Kidney (tissue), 14 donors: ENCODE results near the gene FLNA. TPM values are rescaled to one million over a fixed set of nuclear protein-coding genes. Genes with fewer than 3 reads are reported as not detected.

Source experiments
- DNase-seq, 5 donors: peaks; one replicate each; pipeline ENCODE4 v3.0.0-alpha.2; 2013 to 2020
- FAIRE-seq: peaks from 2 replicates; lab custom pipeline; 2012; peaks lifted over from hg19 to GRCh38; lab: Jason Lieb, UNC
- H3K27ac ChIP-seq, 2 donors: one replicate each; pipeline ENCODE4 v1.7.0; 2013; ENCODE audit warnings: low read depth in 2 of 2, low read length in 2 of 2, inconsistent platforms in 1 of 2
- H3K27me3 ChIP-seq: one replicate; pipeline ENCODE4 v1.7.1; 2013; ENCODE audit warnings: low read length, inconsistent platforms; ENCODE audit not compliant: control insufficient read depth, insufficient read depth
- H3K36me3 ChIP-seq, 3 donors: one replicate each; pipeline versions ENCODE4 v1.7.0 to v1.7.1; 2013; ENCODE audit warnings: low read length in 3 of 3, control low read depth in 1 of 3, inconsistent platforms in 1 of 3; ENCODE audit not compliant: insufficient read depth in 3 of 3, control insufficient read depth in 2 of 3
- H3K4me1 ChIP-seq, 3 donors: one replicate each; pipeline versions ENCODE4 v1.7.0 to v1.7.1; 2013; ENCODE audit warnings: low read length in 3 of 3, inconsistent platforms in 1 of 3, low read depth in 1 of 3; ENCODE audit not compliant: control insufficient read depth in 2 of 3, insufficient read depth in 2 of 3
- H3K4me3 ChIP-seq, 3 donors: one replicate each; pipeline versions ENCODE4 v1.7.0 to v1.8.1; 2013; ENCODE audit warnings: low read length in 3 of 3, control low read depth in 1 of 3, inconsistent platforms in 1 of 3
- H3K9ac ChIP-seq, 3 donors: one replicate each; pipeline versions ENCODE4 v1.7.0 to v1.7.1; 2013; ENCODE audit warnings: low read length in 3 of 3, control low read depth in 1 of 3, inconsistent platforms in 1 of 3
- H3K9me3 ChIP-seq, 3 donors: one replicate each; pipeline versions ENCODE4 v1.7.0 to v1.7.1; 2013; ENCODE audit warnings: low read length in 3 of 3, control low read depth in 1 of 3, inconsistent platforms in 1 of 3; ENCODE audit not compliant: control insufficient read depth in 2 of 3, insufficient read depth in 1 of 3
- CTCF ChIP-seq: IDR thresholded peaks from 3 replicates; pipeline ENCODE4 v1.5.1; 2012; ENCODE audit warnings: mild to moderate bottlenecking, moderate library complexity, borderline replicate concordance; ENCODE audit not compliant: insufficient read depth; ENCODE audit errors: extremely low read depth
- intact Hi-C: fragments of 100-400 bp; cut with DNase I; formaldehyde crosslinking; loops from one replicate; pipeline ENCODE4 v1.11.1; 2022
- polyA plus RNA-seq: library from polyadenylated mRNA; stranded (reverse); fragments of 350-450 nt; fragmentation: Illumina TruSeq; extraction: RNeasy Lipid Tissue Mini Kit (QIAGEN cat#74804); gene quantifications from one replicate; pipeline ENCODE4 v1.2.3, GENCODE V29; 2014; ENCODE audit warnings: low read depth, low replicate concordance; ENCODE audit not compliant: insufficient read depth
- total RNA-seq: library from RNA; stranded (reverse); fragmentation: NEBNext Ultra II Directional; extraction: Animal tissue kit (Norgen Biotek cat#: 25700); gene quantifications from one replicate; pipeline ENCODE4 v1.2.1, GENCODE V29; 2021
- donor health status: control.
- donor health status: control.
- donor health status: control.
- donor health status: control.
- donor health status: control.
- donor health status: DM: yes; HTN: yes; CAD: no.
- donor health status: Normal renal cell carcinoma (clear cell type).

Gene FLNA
- total and polyA plus RNA-seq, 2 donors from 2014 or later = 421 to 1,036 TPM

GRCh38 chrX:154307202-154307601 is 67.2 kb downstream of the FLNA start:
- Histone ChIP-seq H3K27me3 (no peaks in the 10 kb centered on the region), H3K27ac (no peak overlapping the region)

GRCh38 chrX:154305541-154306205 is 68.8 kb downstream of the FLNA start:
- DNase-seq (no peak), FAIRE-seq (no peak)
- Histone ChIP-seq H3K4me1 (no peaks in the 10 kb centered on the region), H3K27ac (no peak overlapping the region), H3K9me3 (no peaks in the 10 kb centered on the region), H3K36me3 (no peaks in the 10 kb centered on the region), H3K27me3 (no peaks in the 10 kb centered on the region), H3K4me3 (no peak overlapping the region), H3K9ac (no peak overlapping the region)
- no peak for TF ChIP-seq CTCF
- intact Hi-C loops = no loop called here

More at GRCh38 chrX:154307202-154307601, 67.2 kb downstream of the FLNA start:
- no peaks in the 10 kb centered on the region for H3K4me1 ChIP-seq
- no peak overlapping the region for H3K9ac ChIP-seq
- H3K36me3 ChIP-seq = no peaks in the 10 kb centered on the region
- DNase-seq = no peak
- intact Hi-C loops = no loop called here
- no peaks in the 10 kb centered on the region for H3K9me3 ChIP-seq
- FAIRE-seq = no peak
- no peak for TF ChIP-seq CTCF
- no peak overlapping the region for H3K4me3 ChIP-seq

- Histone ChIP-seq H3K27ac (no peak overlapping the region), H3K9me3 (no peaks in the 10 kb centered on the region), H3K27me3 (no peaks in the 10 kb centered on the region), H3K36me3 (no peaks in the 10 kb centered on the region), H3K4me3 (no peak overlapping the region), H3K4me1 (no peaks in the 10 kb centered on the region), H3K9ac (no peak overlapping the region)
- intact Hi-C loops = no loop called here
- FAIRE-seq (no peak), DNase-seq (peak in 2 of 5 donors; percentile 34 to 36)
- no peak for TF ChIP-seq CTCF
These were observed 69.6 kb downstream of the FLNA start for GRCh38 chrX:154304846-154305245.
